ENCODE measurements around the gene TTLL11.

TTLL11 gene

GRCh38 chr9:121947775-121948174 is 145.3 kb downstream of the TTLL11 start:
- TF ChIP-seq TAF1 (IDR thresholded peaks at IDR 0.05; ENCODE audit: low read depth) = no peak
- TF ChIP-seq RAD21 (IDR thresholded peaks at IDR 0.05; ENCODE audit: low read depth) = no peak
- TF ChIP-seq EP300 (IDR thresholded peaks at IDR 0.05; ENCODE audit: borderline replicate concordance) = no peak
- TF ChIP-seq NFIC (IDR thresholded peaks at IDR 0.05) = no peak
- no peak for TF ChIP-seq CREB1 (IDR thresholded peaks at IDR 0.05; ENCODE audit: low read depth)
- no peak for TF ChIP-seq TEAD4 (IDR thresholded peaks at IDR 0.05)
- TF ChIP-seq CEBPB (IDR thresholded peaks at IDR 0.05) = no peak
- TF ChIP-seq MAX (IDR thresholded peaks at IDR 0.05) = no peak
- TF ChIP-seq TCF12 (IDR thresholded peaks at IDR 0.05; ENCODE audit: low read depth) = no peak
- TF ChIP-seq USF1 (IDR thresholded peaks at IDR 0.05) = no peak
- TF ChIP-seq REST (IDR thresholded peaks at IDR 0.05; ENCODE audit: low read depth) = no peak
- no peak for TF ChIP-seq ZBTB7A (IDR thresholded peaks at IDR 0.05; ENCODE audit: low read depth)
- no peak for TF ChIP-seq FOXM1 (IDR thresholded peaks at IDR 0.05; ENCODE audit: borderline replicate concordance, low read depth)
- TF ChIP-seq YY1 (IDR thresholded peaks at IDR 0.05; ENCODE audit: low read depth) = no peak
- no peak for TF ChIP-seq EGR1 (IDR thresholded peaks at IDR 0.05)

- no peak for TF ChIP-seq RAD21 (IDR thresholded peaks at IDR 0.05; ENCODE audit: low read depth)
- TF ChIP-seq CEBPB (IDR thresholded peaks at IDR 0.05) = no peak
- TF ChIP-seq USF1 (IDR thresholded peaks at IDR 0.05) = no peak
- no peak for TF ChIP-seq YY1 (IDR thresholded peaks at IDR 0.05; ENCODE audit: low read depth)
- TF ChIP-seq EGR1 (IDR thresholded peaks at IDR 0.05) = no peak
- no peak for TF ChIP-seq ZBTB7A (IDR thresholded peaks at IDR 0.05; ENCODE audit: low read depth)
- no peak for TF ChIP-seq TEAD4 (IDR thresholded peaks at IDR 0.05)
- TF ChIP-seq FOXM1 (IDR thresholded peaks at IDR 0.05; ENCODE audit: borderline replicate concordance, low read depth) = no peak
- no peak for TF ChIP-seq EP300 (IDR thresholded peaks at IDR 0.05; ENCODE audit: borderline replicate concordance)
- TF ChIP-seq TAF1 (IDR thresholded peaks at IDR 0.05; ENCODE audit: low read depth) = no peak
- TF ChIP-seq MAX (IDR thresholded peaks at IDR 0.05) = no peak
- no peak for TF ChIP-seq TCF12 (IDR thresholded peaks at IDR 0.05; ENCODE audit: low read depth)
- no peak for TF ChIP-seq CREB1 (IDR thresholded peaks at IDR 0.05; ENCODE audit: low read depth)
- TF ChIP-seq NFIC (IDR thresholded peaks at IDR 0.05) = no peak
- TF ChIP-seq REST (IDR thresholded peaks at IDR 0.05; ENCODE audit: low read depth) = no peak
Measured at GRCh38 chr9:121946465-121946864, 146.6 kb downstream of the TTLL11 start.

- TF ChIP-seq USF1 (IDR thresholded peaks at IDR 0.05) (no peak), ZBTB7A (IDR thresholded peaks at IDR 0.05; ENCODE audit: low read depth) (no peak), TAF1 (IDR thresholded peaks at IDR 0.05; ENCODE audit: low read depth) (no peak), YY1 (IDR thresholded peaks at IDR 0.05; ENCODE audit: low read depth) (no peak), CEBPB (IDR thresholded peaks at IDR 0.05) (no peak), EP300 (IDR thresholded peaks at IDR 0.05; ENCODE audit: borderline replicate concordance) (no peak), CREB1 (IDR thresholded peaks at IDR 0.05; ENCODE audit: low read depth) (no peak), RAD21 (IDR thresholded peaks at IDR 0.05; ENCODE audit: low read depth) (no peak)
Measured at GRCh38 chr9:121945849-121946248, 147.3 kb downstream of the TTLL11 start.

- TF ChIP-seq TCF12 (IDR thresholded peaks at IDR 0.05; ENCODE audit: low read depth) (no peak), ZBTB7A (IDR thresholded peaks at IDR 0.05; ENCODE audit: low read depth) (no peak), EP300 (IDR thresholded peaks at IDR 0.05; ENCODE audit: borderline replicate concordance) (no peak), TAF1 (IDR thresholded peaks at IDR 0.05; ENCODE audit: low read depth) (no peak), EGR1 (IDR thresholded peaks at IDR 0.05) (no peak), NFIC (IDR thresholded peaks at IDR 0.05) (no peak), MAX (IDR thresholded peaks at IDR 0.05) (no peak), USF1 (IDR thresholded peaks at IDR 0.05) (no peak), FOXM1 (IDR thresholded peaks at IDR 0.05; ENCODE audit: borderline replicate concordance, low read depth) (no peak), RAD21 (IDR thresholded peaks at IDR 0.05; ENCODE audit: low read depth) (no peak), YY1 (IDR thresholded peaks at IDR 0.05; ENCODE audit: low read depth) (no peak), CEBPB (IDR thresholded peaks at IDR 0.05) (no peak), CREB1 (IDR thresholded peaks at IDR 0.05; ENCODE audit: low read depth) (no peak), REST (IDR thresholded peaks at IDR 0.05; ENCODE audit: low read depth) (no peak), TEAD4 (IDR thresholded peaks at IDR 0.05) (no peak)
Measured at GRCh38 chr9:121945281-121945680, 147.8 kb downstream of the TTLL11 start.

Measured in Ishikawa (cell line).